Mesodermal cell (in vitro differentiated cells): ENCODE measurements around the gene CILP2.

Source experiments
- H3K27ac ChIP-seq: 2 replicates; pipeline ENCODE4 v1.7.0; 2013; ENCODE audit warnings: mild to moderate bottlenecking, low read depth, low read length, moderate library complexity; ENCODE audit not compliant: severe bottlenecking
- H3K36me3 ChIP-seq: 2 replicates; pipeline ENCODE4 v1.7.1; 2013; ENCODE audit warnings: mild to moderate bottlenecking, low read length, moderate library complexity; ENCODE audit not compliant: control insufficient read depth, insufficient read depth
- H3K4me1 ChIP-seq: one replicate; pipeline ENCODE4 v1.7.1; 2013; ENCODE audit warnings: mild to moderate bottlenecking, low read length; ENCODE audit not compliant: insufficient read depth, control insufficient read depth, poor library complexity, severe bottlenecking
- H3K4me3 ChIP-seq: 2 replicates; pipeline ENCODE4 v1.7.0; 2013; ENCODE audit warnings: low read length, control low read depth, mild to moderate bottlenecking; ENCODE audit not compliant: insufficient read depth, poor library complexity, severe bottlenecking; ENCODE audit errors: extremely low read depth
- H3K9me3 ChIP-seq: 2 replicates; pipeline ENCODE4 v1.7.1; 2013; ENCODE audit warnings: mild to moderate bottlenecking, low read length, moderate library complexity; ENCODE audit not compliant: control insufficient read depth
- WGBS, 2 experiments: methylation state at CpG; one replicate each; pipeline ENCODE4 v1.1.5; 2013; ENCODE audit warnings: missing lambda C conversion rate in 2 of 2; ENCODE audit not compliant: insufficient coverage in 2 of 2; 5-methylcytosine and 5-hydroxymethylcytosine counted together

The CILP2 gene

DNA sequence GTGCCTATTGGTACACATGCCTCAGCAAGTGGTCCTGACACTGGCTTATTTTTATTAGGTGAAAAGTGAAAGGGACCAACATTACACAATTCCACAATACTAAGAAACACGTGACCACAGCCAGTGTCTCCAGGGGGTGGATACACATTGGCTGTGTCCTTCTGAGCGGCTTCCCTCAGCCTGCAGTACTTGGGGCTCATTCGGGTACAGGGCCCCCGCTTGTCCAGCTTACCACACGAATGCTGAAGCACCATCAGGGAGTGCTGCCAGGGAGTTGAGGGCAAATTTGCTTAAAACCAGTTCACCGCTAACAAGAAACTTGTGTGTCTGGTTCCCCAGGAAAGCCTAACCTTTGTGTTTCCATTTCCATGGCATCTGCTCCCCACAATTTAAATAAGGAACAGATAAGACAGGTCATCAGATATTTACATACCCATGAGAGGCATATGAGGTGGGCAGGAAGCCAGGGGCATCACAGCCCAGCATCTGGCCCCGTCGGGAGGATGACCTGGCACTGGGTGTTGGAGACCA is 57.2 kb downstream of the CILP2 start:
- Histone ChIP-seq H3K9me3 (no peaks in the 10 kb centered on the region), H3K4me3 (no peak overlapping the region), H3K27ac (no peak overlapping the region), H3K4me1 (peaks cover 13% of the 10 kb centered on the region), H3K36me3 (no peaks in the 10 kb centered on the region)
- WGBS, 2 experiments = 88 to 99% methylated on average over 6 to 8 of the region's 8 CpGs
